Glomerular visceral epithelial cell (primary cell): Measurements from ENCODE around the gene PRKCQ.
"Not testable (repeated sequence)": the region's sequence is repeated elsewhere in the genome, so short reads cannot be mapped to it uniquely, and the experiment has no call there.

Experiments
- DNase-seq: peaks from one replicate; pipeline ENCODE4 v3.0.0-alpha.2; 2016; ENCODE audit errors: extremely low spot score

The PRKCQ gene

DNA sequence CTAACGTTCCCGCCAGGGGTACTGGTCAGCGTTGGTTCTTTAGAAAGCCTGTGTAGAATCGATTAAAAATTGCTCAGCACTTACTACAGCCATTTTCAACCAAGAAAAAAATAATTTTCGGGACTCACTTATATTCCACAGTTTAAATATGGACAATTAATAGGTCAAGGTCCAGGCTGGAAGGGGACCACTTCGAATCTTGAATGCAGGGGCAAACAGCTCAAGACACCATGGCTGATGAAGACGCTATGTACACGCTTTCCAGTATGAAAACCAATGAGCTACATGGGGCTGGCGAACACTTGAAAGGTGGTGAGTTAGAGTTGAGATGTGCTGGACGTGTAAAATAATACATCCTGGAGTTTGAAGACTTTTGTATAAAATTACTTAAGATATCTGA lies 87.2 kb downstream of the PRKCQ start:
- no peak for DNase-seq

DNA sequence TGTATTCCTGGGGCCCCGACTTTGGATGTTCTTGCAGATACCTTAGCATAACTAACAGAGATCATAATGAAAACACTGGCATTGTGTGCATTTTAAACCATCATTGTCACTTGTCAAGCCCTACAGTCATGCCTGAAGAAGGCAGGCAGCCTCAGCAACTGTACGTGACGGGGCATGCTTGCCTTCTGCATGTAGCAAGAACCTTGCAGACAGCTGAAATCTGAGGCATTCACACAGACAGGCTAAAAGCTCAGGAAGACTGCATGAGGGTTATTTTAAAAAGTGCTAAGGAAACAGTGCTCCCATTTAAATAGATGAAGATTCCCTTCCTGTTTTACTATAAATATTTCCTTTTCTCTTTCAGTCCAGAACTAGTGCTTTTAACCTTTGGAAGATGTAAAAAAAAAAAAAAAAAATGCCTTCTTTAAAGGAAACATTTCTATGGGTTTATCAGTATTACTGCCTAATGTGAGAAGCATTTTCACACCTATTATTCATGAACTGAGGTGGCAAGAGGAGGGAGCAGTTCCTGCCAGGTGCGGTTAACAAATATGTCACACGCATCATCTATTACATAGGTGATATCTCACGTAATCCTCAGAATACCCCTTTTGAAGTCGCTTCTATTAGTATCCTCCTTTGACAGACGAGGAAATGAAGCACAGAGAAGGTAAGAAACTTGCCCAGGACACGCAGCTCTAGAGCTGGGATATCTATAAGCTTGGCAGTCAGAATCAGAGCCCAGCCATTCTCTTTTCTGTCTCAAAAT lies 88.1 kb downstream of the PRKCQ start:
- DNase-seq, result no peak

DNA sequence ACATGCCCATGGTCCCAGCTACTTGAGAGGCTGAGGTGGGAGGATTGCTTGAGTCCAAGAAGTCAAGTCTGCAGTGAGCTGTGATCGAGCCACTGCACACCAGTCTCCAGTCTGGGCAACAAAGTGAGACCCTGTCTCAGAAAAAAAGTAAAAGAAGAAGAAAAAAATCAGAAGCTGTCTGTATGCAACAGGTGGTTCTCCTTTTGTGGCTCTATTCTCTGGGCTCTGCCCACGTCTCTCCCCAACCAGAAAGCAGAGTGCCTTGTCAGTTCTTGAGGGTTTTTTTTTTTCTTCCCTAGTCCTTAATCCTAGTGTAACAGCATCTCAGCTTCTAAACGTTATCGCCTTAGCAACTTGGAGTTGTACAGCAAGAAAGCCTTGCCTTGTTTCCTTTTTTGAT lies 89.5 kb downstream of the PRKCQ start:
- no peak for DNase-seq

DNA sequence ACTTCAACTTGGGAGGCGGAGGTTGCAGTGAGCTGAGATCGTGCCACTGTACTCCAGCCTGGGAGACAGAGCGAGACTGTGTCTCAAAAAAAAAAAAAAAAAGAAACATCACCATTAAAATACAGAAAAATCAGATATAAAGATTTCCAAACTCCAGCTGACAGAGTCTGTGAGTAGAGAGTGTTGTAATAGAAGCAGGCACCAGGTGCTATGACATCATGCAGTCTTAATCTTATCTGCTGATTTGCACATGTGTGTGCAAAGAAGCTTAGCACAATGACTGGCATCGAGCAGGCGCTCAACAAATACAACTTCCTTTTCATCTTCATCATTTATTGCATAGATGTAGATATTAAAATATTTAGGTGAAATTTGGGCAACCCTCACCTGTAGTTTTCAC lies 92.2 kb downstream of the PRKCQ start:
- no peak for DNase-seq

DNA sequence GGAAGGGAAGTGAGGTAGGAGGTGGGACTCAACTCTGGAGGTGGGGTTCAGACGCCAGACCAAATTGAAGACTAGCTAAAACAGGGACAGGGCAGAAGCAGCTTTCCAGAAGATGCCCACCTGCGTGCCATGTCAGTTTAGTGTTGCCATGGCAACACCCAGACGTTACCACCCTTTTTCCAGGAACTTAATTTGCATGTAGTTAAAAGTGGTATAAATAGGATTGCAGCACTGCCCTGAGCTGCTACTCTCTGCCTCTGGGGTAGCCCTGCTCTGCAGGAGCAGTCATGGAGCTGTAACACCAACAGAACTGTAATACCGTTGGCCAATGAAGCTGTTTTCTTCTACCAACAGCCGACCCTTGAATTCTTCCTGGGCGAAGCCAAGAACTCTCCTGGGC lies 93.8 kb downstream of the PRKCQ start:
- no peak for DNase-seq

DNA sequence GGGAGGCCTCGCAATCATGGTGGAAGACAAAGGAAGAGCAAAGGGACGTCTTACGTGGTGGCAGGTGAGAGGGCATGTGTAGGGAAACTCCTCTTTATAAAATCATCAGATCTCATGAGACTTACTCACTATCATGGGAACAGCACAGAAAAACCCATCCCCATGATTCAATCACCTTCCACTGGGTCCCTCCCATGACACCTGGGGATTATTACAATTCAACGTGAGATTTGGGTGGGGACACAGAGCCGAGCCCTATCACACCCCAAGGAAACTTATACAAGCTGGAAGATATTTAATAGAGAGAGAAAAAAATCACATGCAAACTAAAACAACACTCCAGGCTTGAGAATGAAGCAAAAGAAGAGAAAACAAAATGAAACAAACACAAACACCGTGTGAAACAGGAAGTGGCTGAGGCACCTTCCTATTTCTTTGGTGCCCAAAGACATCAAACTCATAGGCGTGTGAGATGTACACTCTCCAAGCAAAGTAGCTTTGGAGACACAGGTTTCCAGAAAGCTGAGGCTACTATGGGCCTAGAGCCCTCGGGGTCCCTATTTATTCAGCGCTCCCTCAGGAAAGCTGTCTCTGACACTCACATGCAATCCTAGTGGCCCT lies 97.2 kb downstream of the PRKCQ start:
- DNase-seq, result no peak

- no peak for DNase-seq
Measured at GRCh38 chr10:6478722-6479121, 101.4 kb downstream of the PRKCQ start.

- no peak for DNase-seq
Measured at GRCh38 chr10:6476989-6477388, 103.1 kb downstream of the PRKCQ start.

GRCh38 chr10:6474871-6475270 lies 105.2 kb downstream of the PRKCQ start:
- DNase-seq, result no peak

DNA sequence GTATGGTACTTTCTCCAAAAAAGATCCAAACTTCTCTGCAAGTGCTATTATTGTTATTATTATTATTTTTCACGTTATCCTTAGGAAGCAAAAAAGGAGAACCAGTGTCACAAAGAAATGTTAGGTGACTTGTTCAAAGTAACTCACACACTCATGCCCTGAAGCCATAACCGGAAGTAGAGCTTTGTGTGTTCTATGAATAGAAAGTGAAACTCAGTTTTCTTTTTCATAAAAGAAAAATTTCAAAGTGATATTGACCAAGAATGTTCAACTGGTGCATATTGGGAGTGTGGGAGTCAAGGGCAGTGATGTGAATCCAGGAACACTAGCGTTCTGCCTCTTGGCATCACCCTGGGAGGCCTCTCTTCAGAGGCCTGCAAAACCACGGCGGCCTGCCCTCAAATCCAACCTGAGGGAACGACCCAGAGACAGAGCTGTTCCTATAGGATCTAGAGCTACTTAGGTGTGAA lies 106.1 kb downstream of the PRKCQ start:
- peak; percentile 75 for DNase-seq

- DNase-seq, result peak; percentile 55
Measured at GRCh38 chr10:6473430-6473829, 106.6 kb downstream of the PRKCQ start.

- not testable (repeated sequence) for DNase-seq
Measured at GRCh38 chr10:6472710-6473005, 107.4 kb downstream of the PRKCQ start.

GRCh38 chr10:6470894-6471618 lies 109.0 kb downstream of the PRKCQ start:
- DNase-seq, result no peak

- no peak for DNase-seq
Measured at GRCh38 chr10:6469661-6470060, 110.4 kb downstream of the PRKCQ start.

DNA sequence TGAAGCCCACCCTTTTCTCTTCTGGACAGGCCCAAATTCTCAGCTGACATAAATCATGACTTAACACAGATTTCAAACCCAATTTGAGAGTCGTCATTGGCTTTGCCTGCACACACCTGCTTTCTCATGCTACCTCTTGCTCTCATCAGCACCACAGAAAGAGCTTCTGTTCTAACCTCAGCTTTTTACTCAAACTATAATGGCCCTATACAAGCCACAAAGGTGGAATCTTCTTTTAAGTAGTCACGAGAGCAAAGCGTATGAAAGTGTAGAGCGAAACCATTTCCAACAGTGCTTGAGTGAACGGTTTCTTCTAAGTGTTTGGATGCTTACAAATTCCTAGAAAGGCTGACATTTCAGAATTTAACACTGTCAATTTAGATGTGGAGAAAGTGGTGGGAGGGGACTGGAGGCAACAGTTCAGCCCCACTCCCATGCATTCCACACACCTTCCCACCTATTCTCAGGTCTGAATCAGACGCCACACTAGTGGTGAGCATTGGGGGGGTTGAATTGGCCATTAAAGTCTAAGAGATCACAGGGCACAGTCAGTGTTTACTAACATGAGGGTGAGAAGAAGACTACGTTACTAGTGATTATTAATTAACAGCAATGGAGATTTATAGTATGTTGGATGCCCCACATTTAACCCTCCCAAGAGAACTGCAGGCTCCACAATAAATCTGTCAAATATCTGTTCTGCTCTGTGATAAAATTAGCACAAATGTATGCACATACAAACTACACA lies 114.0 kb downstream of the PRKCQ start:
- DNase-seq, result no peak

GRCh38 chr10:6465437-6465836 lies 114.6 kb downstream of the PRKCQ start:
- no peak for DNase-seq

- no peak for DNase-seq
Measured at GRCh38 chr10:6464862-6465430, 115.1 kb downstream of the PRKCQ start.

DNA sequence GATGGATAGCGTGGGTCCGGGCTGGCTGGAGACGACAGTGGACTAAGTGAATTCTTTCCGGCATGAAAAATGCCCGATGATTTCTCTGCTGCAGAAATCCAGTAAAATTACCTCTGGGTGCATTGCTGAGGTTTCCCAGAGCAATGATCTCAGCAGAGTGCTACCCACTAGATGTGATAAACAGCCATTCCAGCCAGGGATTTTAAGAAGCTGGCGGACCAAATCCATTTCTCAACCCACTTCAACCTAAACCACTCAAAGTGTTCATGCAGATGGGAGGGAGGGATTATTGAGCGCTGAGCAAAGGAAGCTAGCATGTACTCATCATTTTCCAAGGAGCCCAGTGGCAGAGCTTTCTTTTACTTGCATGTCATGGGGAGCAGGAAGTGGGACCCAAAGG lies 116.7 kb downstream of the PRKCQ start:
- peak; percentile 4 for DNase-seq

DNA sequence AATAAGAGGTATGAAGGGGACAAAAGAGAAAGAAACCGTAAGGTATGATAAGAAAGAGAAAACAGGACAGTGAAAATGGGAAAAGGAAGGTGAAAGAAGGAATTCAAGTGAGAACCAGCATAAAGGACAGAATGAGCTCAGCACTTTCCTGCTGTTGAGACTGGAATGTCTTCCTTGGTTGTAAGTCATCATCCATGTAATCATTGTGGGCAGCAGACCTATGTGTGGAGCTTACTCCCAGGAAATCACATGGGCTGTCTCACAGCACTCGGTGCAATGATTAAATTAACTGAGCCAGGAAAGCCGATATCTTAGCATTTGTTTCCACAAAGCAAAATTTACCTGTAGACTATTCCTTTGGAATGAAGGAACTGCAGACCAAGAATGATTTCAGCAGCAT lies 118.1 kb downstream of the PRKCQ start:
- peak; percentile 46 for DNase-seq

DNA sequence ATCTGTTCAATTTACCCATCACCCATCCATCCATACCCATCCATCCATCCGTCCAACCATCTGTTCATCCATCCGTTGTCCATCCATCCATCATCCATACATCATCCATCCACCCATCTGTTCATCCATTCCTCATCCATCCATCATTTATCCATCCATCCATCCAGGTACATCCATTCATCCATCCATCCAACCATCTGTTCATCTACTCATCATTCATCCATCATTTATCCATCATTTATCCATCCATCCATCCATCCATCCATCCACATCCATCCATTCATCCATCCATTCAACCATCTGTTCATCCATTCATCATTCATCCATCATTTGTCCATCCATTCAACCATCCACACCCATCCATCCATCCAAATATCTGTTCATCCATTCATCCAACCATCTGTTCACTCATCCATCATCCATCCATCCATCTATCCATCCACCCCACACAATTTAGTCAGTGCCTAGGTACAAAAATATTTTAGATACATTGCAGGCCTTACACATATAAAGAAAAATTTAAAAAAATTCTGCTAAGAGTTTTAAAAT lies 119.1 kb downstream of the PRKCQ start:
- DNase-seq, result no peak

- no peak for DNase-seq
Measured at GRCh38 chr10:6458814-6459213, 121.3 kb downstream of the PRKCQ start.

DNA sequence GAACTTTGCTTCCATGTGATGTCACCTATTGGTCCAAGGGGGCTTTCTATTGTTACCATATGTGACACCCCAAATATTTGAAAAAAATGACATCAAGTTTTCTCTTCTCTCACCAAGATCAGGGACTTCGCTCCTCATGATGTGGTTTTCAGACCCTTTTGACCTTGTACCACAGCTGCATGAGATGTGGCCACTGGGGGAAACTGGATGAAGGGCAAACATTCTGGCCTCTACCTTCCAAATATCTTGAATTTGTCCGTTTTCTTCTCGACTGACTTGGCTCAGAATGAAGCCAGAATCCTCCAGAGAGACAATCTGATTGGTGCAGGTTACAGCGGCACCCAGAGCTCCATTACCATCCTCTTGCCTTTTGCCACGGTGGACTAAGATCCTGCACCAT lies 122.7 kb downstream of the PRKCQ start:
- DNase-seq, result no peak
